Thyroid gland (tissue), 4 donors: Measurements from ENCODE around the gene ABCG8.

Source experiments
- POLR2A ChIP-seq, 2 donors: fragments of 450-650 bp; IDR thresholded peaks; one replicate each; pipeline ENCODE4 v1.6.1; 2017; ENCODE audit warnings: antibody characterized with exemption in 2 of 2, mild to moderate bottlenecking in 2 of 2, moderate library complexity in 1 of 2
- TF ChIP-seq, protein P1 (sequence below), 6 experiments: fragments of 200-600 bp in 3 of 6; fragments of 450-650 bp in 3 of 6; sonication (generic) in 3 of 6; IDR thresholded peaks; one replicate each; pipeline ENCODE4 v1.5.1; 2016 to 2019; ENCODE audit warnings: antibody characterized with exemption in 6 of 6, mild to moderate bottlenecking in 2 of 6, inconsistent platforms in 1 of 6, moderate library complexity in 1 of 6

DNA sequence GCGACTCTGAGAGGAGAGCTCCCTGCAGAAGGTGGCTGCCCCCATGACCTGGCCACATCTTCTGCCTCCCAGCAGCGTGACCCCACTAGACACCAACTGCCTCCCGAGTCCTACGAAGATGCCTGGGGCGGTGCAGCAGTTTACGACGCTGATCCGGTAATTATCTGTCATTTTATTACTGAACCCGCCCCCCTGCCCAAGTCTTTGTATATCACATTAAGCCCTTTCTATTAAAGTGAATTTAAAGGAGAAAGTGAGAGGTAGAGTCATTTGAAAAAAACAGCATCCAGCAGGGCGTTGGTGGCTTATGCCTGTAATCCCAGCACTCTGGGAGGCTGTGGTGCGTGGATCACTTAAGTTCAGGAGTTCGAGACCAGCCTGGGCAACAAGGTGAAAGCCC lies 33.4 kb downstream of the ABCG8 start:
- TF ChIP-seq, protein P1, sequence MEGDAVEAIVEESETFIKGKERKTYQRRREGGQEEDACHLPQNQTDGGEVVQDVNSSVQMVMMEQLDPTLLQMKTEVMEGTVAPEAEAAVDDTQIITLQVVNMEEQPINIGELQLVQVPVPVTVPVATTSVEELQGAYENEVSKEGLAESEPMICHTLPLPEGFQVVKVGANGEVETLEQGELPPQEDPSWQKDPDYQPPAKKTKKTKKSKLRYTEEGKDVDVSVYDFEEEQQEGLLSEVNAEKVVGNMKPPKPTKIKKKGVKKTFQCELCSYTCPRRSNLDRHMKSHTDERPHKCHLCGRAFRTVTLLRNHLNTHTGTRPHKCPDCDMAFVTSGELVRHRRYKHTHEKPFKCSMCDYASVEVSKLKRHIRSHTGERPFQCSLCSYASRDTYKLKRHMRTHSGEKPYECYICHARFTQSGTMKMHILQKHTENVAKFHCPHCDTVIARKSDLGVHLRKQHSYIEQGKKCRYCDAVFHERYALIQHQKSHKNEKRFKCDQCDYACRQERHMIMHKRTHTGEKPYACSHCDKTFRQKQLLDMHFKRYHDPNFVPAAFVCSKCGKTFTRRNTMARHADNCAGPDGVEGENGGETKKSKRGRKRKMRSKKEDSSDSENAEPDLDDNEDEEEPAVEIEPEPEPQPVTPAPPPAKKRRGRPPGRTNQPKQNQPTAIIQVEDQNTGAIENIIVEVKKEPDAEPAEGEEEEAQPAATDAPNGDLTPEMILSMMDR (IDR thresholded peaks at IDR 0.05), result no peak
- TF ChIP-seq POLR2A (IDR thresholded peaks at IDR 0.05), result no peak
